AG09309 (cell line): ENCODE data around the gene HSD17B2.
"Not testable (repeated sequence)": the region's sequence is repeated elsewhere in the genome, so short reads cannot be mapped to it uniquely, and the experiment has no call there.

Experiments
- DNase-seq: peaks from one replicate; pipeline ENCODE4 v3.0.0-alpha.2; 2010; ENCODE audit warnings: low read depth
- H3K4me3 ChIP-seq: 2 replicates; pipeline ENCODE4 v1.5.1; 2011; ENCODE audit warnings: mild to moderate bottlenecking, low read depth, low read length, moderate library complexity; ENCODE audit not compliant: control insufficient read depth
- CTCF ChIP-seq: IDR thresholded peaks from 2 replicates; pipeline ENCODE4 v1.5.1; 2011; ENCODE audit warnings: mild to moderate bottlenecking, low read depth, low read length, inconsistent platforms; ENCODE audit not compliant: insufficient read depth, control insufficient read depth; ENCODE audit errors: missing control alignments

Gene HSD17B2

DNA sequence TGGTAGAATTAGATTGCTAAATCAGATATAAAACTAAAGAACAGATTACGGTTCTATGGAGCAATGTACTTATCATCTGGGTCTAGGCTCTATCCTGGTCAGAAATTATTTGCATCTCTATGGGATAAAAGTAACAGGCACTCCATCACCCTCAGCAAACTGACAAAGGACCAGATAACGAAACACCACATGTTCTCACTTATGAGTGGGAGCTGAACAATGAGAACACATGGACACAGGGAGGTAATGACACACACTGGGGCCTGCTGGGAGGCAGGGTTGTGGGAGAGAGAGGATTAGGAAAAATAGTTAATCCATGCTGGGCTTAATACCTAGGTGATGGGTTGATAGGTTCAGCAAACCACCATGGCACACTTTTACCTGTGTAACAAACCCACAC lies 73.0 kb downstream of the HSD17B2 start:
- no peak for TF ChIP-seq CTCF
- no peak for DNase-seq
- H3K4me3 ChIP-seq, result no peak overlapping the region

DNA sequence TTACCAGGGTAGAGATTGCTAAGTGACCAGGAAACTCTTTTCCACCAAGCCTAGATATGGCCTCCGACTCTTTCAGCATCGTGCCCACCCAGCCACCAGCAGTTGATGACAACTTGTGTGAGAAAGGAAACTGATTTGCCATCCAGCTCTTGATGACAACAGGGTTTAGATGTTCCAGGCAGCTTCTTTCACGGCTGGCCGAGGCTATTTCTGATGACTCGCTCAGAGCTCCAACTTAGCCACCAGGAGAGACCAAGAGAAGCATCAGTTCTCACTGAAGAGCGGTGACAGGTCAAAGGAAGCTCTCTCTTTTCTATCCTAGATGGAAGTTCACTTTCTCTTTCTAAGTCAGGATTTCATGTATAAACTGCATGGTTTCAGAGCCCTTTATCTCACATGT lies 73.7 kb downstream of the HSD17B2 start:
- H3K4me3 ChIP-seq, result no peak overlapping the region
- no peak for TF ChIP-seq CTCF
- DNase-seq, result no peak

DNA sequence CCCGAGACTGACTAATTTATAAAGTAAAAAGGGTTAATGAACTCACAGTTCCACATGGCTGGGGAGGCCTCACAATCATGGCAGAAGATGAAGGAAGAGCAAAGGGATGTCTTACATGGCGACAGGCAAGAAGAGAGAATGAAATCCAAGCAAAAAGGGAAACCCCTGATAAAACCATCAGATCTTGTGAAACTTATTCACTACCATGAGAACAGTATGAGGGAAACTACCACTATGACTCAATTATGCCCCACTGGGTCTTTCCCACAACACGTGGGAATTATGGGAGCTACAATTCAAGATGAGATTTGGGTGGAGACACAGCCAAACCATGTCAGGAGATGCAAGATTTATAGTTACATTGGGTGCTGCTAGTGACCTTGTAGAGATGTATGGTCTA lies 74.2 kb downstream of the HSD17B2 start:
- not testable (repeated sequence) for H3K4me3 ChIP-seq, DNase-seq

- TF ChIP-seq CTCF, result no peak
- H3K4me3 ChIP-seq, result no peak overlapping the region
- DNase-seq, result no peak
Measured at GRCh38 chr16:82111944-82112343, 76.9 kb downstream of the HSD17B2 start.

- TF ChIP-seq CTCF, result no peak
- no peak for DNase-seq
- H3K4me3 ChIP-seq, result no peak overlapping the region
Measured at GRCh38 chr16:82113741-82114140, 78.7 kb downstream of the HSD17B2 start.

GRCh38 chr16:82116535-82116934 lies 81.5 kb downstream of the HSD17B2 start:
- no peak for DNase-seq
- TF ChIP-seq CTCF, result no peak
- no peak overlapping the region for H3K4me3 ChIP-seq

DNA sequence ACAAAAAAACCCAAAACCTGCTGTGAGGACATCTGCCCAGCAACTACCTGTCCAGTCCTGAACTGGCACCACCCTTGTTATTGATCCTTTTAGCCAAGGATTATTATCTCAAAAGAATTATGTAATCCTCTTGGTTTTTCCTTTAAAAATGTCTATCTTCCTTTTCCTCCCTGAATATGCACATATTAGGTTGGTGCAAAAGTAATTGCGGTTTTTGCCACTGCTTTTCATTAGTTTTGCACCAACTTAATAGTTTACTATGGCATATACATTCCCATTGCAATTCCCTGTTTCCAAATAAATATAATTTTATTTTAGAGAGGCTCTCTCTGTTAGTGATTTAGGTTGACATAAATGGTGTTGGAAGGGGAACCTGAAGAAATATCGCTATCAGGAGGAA lies 83.7 kb downstream of the HSD17B2 start:
- no peak for DNase-seq
- no peak overlapping the region for H3K4me3 ChIP-seq
- TF ChIP-seq CTCF, result no peak
